Calu3 (cell line): ENCODE results near the gene VMP1. TPM values are rescaled to one million over a fixed set of nuclear protein-coding genes. Genes with fewer than 3 reads are reported as not detected.

Source experiments
- BruUV-seq: library from RNA; stranded (reverse); fragments of 400-500 nt; replicated peaks from 2 replicates; lab custom pipeline; 2021; lab: Mats Ljungman, UMichigan
- CTCF ChIA-PET: fragments of 300-600 bp; sonication (Branson Sonifier 250); formaldehyde crosslinking; loops from one replicate; lab custom pipeline; 2022; ENCODE audit warnings: antibody characterized with exemption; lab: Charles Lee
- DNase-seq: peaks from one replicate; pipeline ENCODE4 v3.0.0; 2022
- H3K27ac Mint-ChIP-seq: one replicate; pipeline ENCODE4 v1.8.0; 2022; ENCODE audit warnings: mixed read lengths; ENCODE audit not compliant: unreplicated experiment
- H3K27me3 Mint-ChIP-seq: one replicate; pipeline ENCODE4 v1.8.0; 2022; ENCODE audit warnings: mixed read lengths; ENCODE audit not compliant: unreplicated experiment
- H3K36me3 Mint-ChIP-seq: one replicate; pipeline ENCODE4 v1.8.0; 2022; ENCODE audit warnings: mild to moderate bottlenecking, moderate library complexity, mixed read lengths; ENCODE audit not compliant: insufficient read depth, unreplicated experiment
- H3K4me1 Mint-ChIP-seq: one replicate; pipeline ENCODE4 v1.8.0; 2022; ENCODE audit warnings: mild to moderate bottlenecking, low read depth, mixed read lengths; ENCODE audit not compliant: unreplicated experiment
- H3K4me3 Mint-ChIP-seq: one replicate; pipeline ENCODE4 v1.8.0; 2022; ENCODE audit warnings: mild to moderate bottlenecking, low read depth, moderate library complexity, mixed read lengths; ENCODE audit not compliant: unreplicated experiment
- H3K9me3 Mint-ChIP-seq: one replicate; pipeline ENCODE4 v1.8.0; 2022; ENCODE audit warnings: low read depth, mixed read lengths; ENCODE audit not compliant: unreplicated experiment
- CTCF ChIP-seq: fragments of 200-600 bp; IDR thresholded peaks from one replicate; pipeline ENCODE4 v1.8.0; 2022; ENCODE audit warnings: antibody characterized with exemption; ENCODE audit not compliant: unreplicated experiment
- intact Hi-C: fragments of 100-400 bp; cut with micrococcal nuclease; formaldehyde crosslinking; loops from one replicate; pipeline ENCODE4 v1.10.0; 2022; ENCODE audit not compliant: unreplicated experiment
- total RNA-seq: library from RNA; stranded (reverse); gene quantifications from 2 replicates; pipeline ENCODE4 v1.2.3, GENCODE V29; 2022

VMP1 gene
- total RNA-seq, 1 experiment from 2014 or later = 315 TPM

- H3K36me3 Mint-ChIP-seq = peaks cover 24% of the 10 kb centered on the region
- no peaks in the 10 kb centered on the region for H3K9me3 Mint-ChIP-seq
- BruUV-seq = no TSS peak
- H3K4me1 Mint-ChIP-seq = no peaks in the 10 kb centered on the region
- no peak overlapping the region for H3K4me3 Mint-ChIP-seq
- DNase-seq = no peak
- CTCF ChIA-PET = interaction anchor here (0.6 kb wide), 1 partner anchor 344 kb away, joined by 3 read pairs; no protein-coding TSS in a partner anchor
- no peak for TF ChIP-seq CTCF
- no peaks in the 10 kb centered on the region for H3K27me3 Mint-ChIP-seq
- intact Hi-C loops = no loop called here
- H3K27ac Mint-ChIP-seq = no peak overlapping the region
Observed at GRCh38 chr17:59678918-59679317, 28.5 kb upstream of the VMP1 start.

- DNase-seq = no peak
- no peaks in the 10 kb centered on the region for H3K4me1 Mint-ChIP-seq
- no peak for TF ChIP-seq CTCF
- H3K4me3 Mint-ChIP-seq = no peak overlapping the region
- H3K27me3 Mint-ChIP-seq = no peaks in the 10 kb centered on the region
- CTCF ChIA-PET = no interaction called here
- no TSS peak for BruUV-seq
- intact Hi-C loops = loop anchor here (10.0 kb wide), 1 partner anchor 56 kb away; no protein-coding TSS in a partner anchor
- H3K9me3 Mint-ChIP-seq = no peaks in the 10 kb centered on the region
- no peak overlapping the region for H3K27ac Mint-ChIP-seq
- H3K36me3 Mint-ChIP-seq = peaks cover 30% of the 10 kb centered on the region
Observed at GRCh38 chr17:59680314-59680713, 27.1 kb upstream of the VMP1 start.

- Mint-ChIP-seq H3K36me3 (peaks cover 39% of the 10 kb centered on the region), H3K9me3 (no peaks in the 10 kb centered on the region), H3K27ac (no peak overlapping the region), H3K27me3 (no peaks in the 10 kb centered on the region), H3K4me3 (no peak overlapping the region), H3K4me1 (peaks cover 6% of the 10 kb centered on the region)
- DNase-seq = no peak
- CTCF ChIA-PET = no interaction called here
- no TSS peak for BruUV-seq
- intact Hi-C loops = loop anchor here (10.0 kb wide), 1 partner anchor 58 kb away; no protein-coding TSS in a partner anchor
- TF ChIP-seq CTCF = no peak
Observed at GRCh38 chr17:59683283-59683682, 24.2 kb upstream of the VMP1 start.

DNA sequence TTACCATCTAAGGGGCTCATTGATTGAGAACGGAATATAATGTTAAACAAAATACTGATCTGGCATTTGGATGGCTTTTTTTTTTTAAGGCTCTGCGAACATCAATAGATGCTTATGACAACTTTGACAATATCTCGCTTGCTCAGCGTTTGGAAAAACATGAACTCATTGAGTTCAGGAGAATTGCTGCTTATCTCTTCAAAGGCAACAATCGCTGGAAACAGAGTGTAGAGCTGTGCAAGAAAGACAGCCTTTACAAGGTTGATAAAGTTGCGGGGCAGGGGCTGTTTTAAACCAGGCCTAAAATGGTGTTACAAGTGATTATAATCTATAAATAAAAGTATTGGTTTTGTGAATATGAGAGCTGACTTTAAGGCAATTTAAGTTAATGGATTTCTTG lies 22.5 kb upstream of the VMP1 start:
- DNase-seq = no peak
- H3K9me3 Mint-ChIP-seq = no peaks in the 10 kb centered on the region
- H3K4me1 Mint-ChIP-seq = peaks cover 6% of the 10 kb centered on the region
- H3K27me3 Mint-ChIP-seq = no peaks in the 10 kb centered on the region
- peaks cover 44% of the 10 kb centered on the region for H3K36me3 Mint-ChIP-seq
- no peak overlapping the region for H3K27ac Mint-ChIP-seq
- no TSS peak for BruUV-seq
- H3K4me3 Mint-ChIP-seq = no peak overlapping the region
- intact Hi-C loops = loop anchor here (10.0 kb wide), 1 partner anchor 60 kb away; no protein-coding TSS in a partner anchor
- TF ChIP-seq CTCF = no peak
- CTCF ChIA-PET = no interaction called here
